Right kidney (tissue), 1 donor: ENCODE measurements around the gene ORAI3.

Experiments used
- DNase-seq: peaks from one replicate; pipeline ENCODE4 v3.0.0-alpha.2; 2016

ORAI3 gene

GRCh38 chr16:30967795-30968194, 18.9 kb downstream of the ORAI3 start:
- no peak for DNase-seq

GRCh38 chr16:30969246-30969842, 20.5 kb downstream of the ORAI3 start:
- DNase-seq, result no peak

- no peak for DNase-seq
Measured at GRCh38 chr16:30971298-30971697, 22.4 kb downstream of the ORAI3 start.

- DNase-seq, result no peak
Measured at GRCh38 chr16:30972872-30973271, 24.0 kb downstream of the ORAI3 start.

- no peak for DNase-seq
Measured at GRCh38 chr16:30974348-30974747, 25.5 kb downstream of the ORAI3 start.

- DNase-seq, result no peak
Measured at GRCh38 chr16:30976486-30976885, 27.6 kb downstream of the ORAI3 start.

- DNase-seq, result no peak
Measured at GRCh38 chr16:30977502-30977901, 28.6 kb downstream of the ORAI3 start.

- no peak for DNase-seq
Measured at GRCh38 chr16:30979170-30980022, 30.5 kb downstream of the ORAI3 start.

GRCh38 chr16:30980023-30980371, 31.1 kb downstream of the ORAI3 start:
- no peak for DNase-seq

- DNase-seq, result no peak
Measured at GRCh38 chr16:30980434-30980833, 31.6 kb downstream of the ORAI3 start.

GRCh38 chr16:30980959-30981358, 32.1 kb downstream of the ORAI3 start:
- DNase-seq, result no peak

- DNase-seq, result no peak
Measured at GRCh38 chr16:30982548-30983288, 33.9 kb downstream of the ORAI3 start.

GRCh38 chr16:30983289-30983889, 34.5 kb downstream of the ORAI3 start:
- no peak for DNase-seq

GRCh38 chr16:30983898-30984610, 35.2 kb downstream of the ORAI3 start:
- DNase-seq, result no peak

GRCh38 chr16:30984669-30985400, 36.0 kb downstream of the ORAI3 start, which contains the start of gene HSD3B7:
TSS of gene HSD3B7 (plus strand) at chr16:30985207. CDS start at chr16:30985659, 452 bp downstream.
- DNase-seq, result peak; percentile 64

- no peak for DNase-seq
Measured at GRCh38 chr16:30985401-30986128, 36.7 kb downstream of the ORAI3 start.

- no peak for DNase-seq
Measured at GRCh38 chr16:30986129-30986991, 37.5 kb downstream of the ORAI3 start.

- no peak for DNase-seq
Measured at GRCh38 chr16:30987581-30988190, 38.8 kb downstream of the ORAI3 start.

GRCh38 chr16:30989469-30990047, 40.7 kb downstream of the ORAI3 start:
- no peak for DNase-seq
